GM23248 (cell line): ENCODE results near the gene GAK. TPM values are rescaled to one million over a fixed set of nuclear protein-coding genes. Genes with fewer than 3 reads are reported as not detected.

ENCODE experiments used
- DNase-seq: peaks from one replicate; pipeline ENCODE4 v3.0.0-alpha.2; 2015
- H2AFZ ChIP-seq: fragments of 200-600 bp; sonication (generic); 2 replicates; pipeline ENCODE4 v1.6.1; 2016; ENCODE audit warnings: antibody characterized with exemption
- H3F3A ChIP-seq: fragments of 200-600 bp; sonication (generic); 2 replicates; pipeline ENCODE4 v1.6.1; 2016; ENCODE audit warnings: mild to moderate bottlenecking, antibody characterized with exemption, mixed run types; ENCODE audit not compliant: insufficient read depth
- H3K27ac ChIP-seq: fragments of 200-600 bp; sonication (generic); 2 replicates; pipeline ENCODE4 v1.5.1; 2016; ENCODE audit warnings: mild to moderate bottlenecking
- H3K27me3 ChIP-seq: fragments of 200-600 bp; sonication (generic); replicated peaks from 2 replicates; pipeline ENCODE4 v1.6.1; 2016; ENCODE audit warnings: mild to moderate bottlenecking; ENCODE audit not compliant: insufficient read depth
- H3K36me3 ChIP-seq: fragments of 200-600 bp; sonication (generic); 2 replicates; pipeline ENCODE4 v1.6.1; 2016; ENCODE audit warnings: low read depth, mild to moderate bottlenecking
- H3K4me1 ChIP-seq: fragments of 200-600 bp; sonication (generic); 2 replicates; pipeline ENCODE4 v1.6.1; 2016; ENCODE audit warnings: mild to moderate bottlenecking; ENCODE audit not compliant: insufficient read depth
- H3K4me2 ChIP-seq: fragments of 200-600 bp; sonication (generic); one replicate; pipeline ENCODE4 v1.6.1; 2016; ENCODE audit warnings: mild to moderate bottlenecking; ENCODE audit not compliant: unreplicated experiment
- H3K4me3 ChIP-seq: fragments of 200-600 bp; sonication (generic); 2 replicates; pipeline ENCODE4 v1.5.1; 2016; ENCODE audit warnings: mild to moderate bottlenecking
- H3K79me2 ChIP-seq: fragments of 200-600 bp; sonication (generic); 2 replicates; pipeline ENCODE4 v1.6.1; 2016; ENCODE audit warnings: mild to moderate bottlenecking; ENCODE audit not compliant: insufficient read depth
- H3K9ac ChIP-seq: fragments of 200-600 bp; sonication (generic); 2 replicates; pipeline ENCODE4 v1.6.1; 2016; ENCODE audit warnings: mild to moderate bottlenecking
- H3K9me2 ChIP-seq: fragments of 200-600 bp; sonication (generic); 2 replicates; pipeline ENCODE4 v1.6.1; 2016; ENCODE audit warnings: mixed run types, mild to moderate bottlenecking, moderate library complexity; ENCODE audit not compliant: insufficient read depth
- H3K9me3 ChIP-seq: fragments of 200-600 bp; sonication (generic); one replicate; pipeline ENCODE4 v1.6.1; 2017; ENCODE audit warnings: low read depth
- H4K20me1 ChIP-seq: fragments of 200-600 bp; sonication (generic); 2 replicates; pipeline ENCODE4 v1.6.0; 2016; ENCODE audit not compliant: insufficient read depth
- EZH2 ChIP-seq: fragments of 200-600 bp; sonication (generic); IDR thresholded peaks from 2 replicates; pipeline ENCODE4 v1.6.1; 2018; ENCODE audit warnings: antibody characterized with exemption, mild to moderate bottlenecking; ENCODE audit not compliant: insufficient read depth, poor library complexity, severe bottlenecking
- EZH2phosphoT487 ChIP-seq: fragments of 200-600 bp; sonication (generic); IDR thresholded peaks from 2 replicates; pipeline ENCODE4 v1.6.1; 2018; ENCODE audit warnings: antibody characterized with exemption, moderate library complexity, mild to moderate bottlenecking, low read depth; ENCODE audit not compliant: insufficient read depth
- WGBS, 2 experiments: methylation state at CpG; one replicate each; pipeline ENCODE4 v1.1.6; 2015 to 2017; ENCODE audit warnings: low lambda C conversion rate in 2 of 2, low coverage in 1 of 2; ENCODE audit errors: missing lambda C conversion rate in 2 of 2; 5-methylcytosine and 5-hydroxymethylcytosine counted together
- in situ Hi-C: fragments of 300-500 bp; cut with MboI; formaldehyde crosslinking; loops from 2 replicates; pipeline ENCODE4 v1.15.0; 2020
- polyA plus RNA-seq: library from polyadenylated mRNA; unstranded; fragments of >200 nt; fragmentation: Nextera tagmentation; extraction: Ambion mirVana; gene quantifications from 2 replicates; pipeline ENCODE4 v1.2.1, GENCODE V29; 2016
- total RNA-seq: library from RNA; depleted of rRNA; stranded (reverse); fragments of >200 nt; shearing (Covaris generic); gene quantifications from 2 replicates; pipeline ENCODE4 v1.2.3, GENCODE V29; 2014

The GAK gene
- total and polyA plus RNA-seq, 2 experiments from 2014 or later, result 41.1 to 86.7 TPM

- Histone ChIP-seq H3K79me2 (no peaks in the 10 kb centered on the region), H3F3A (no peaks in the 10 kb centered on the region), H3K9me2 (no peaks in the 10 kb centered on the region), H3K4me2 (no peak overlapping the region), H3K4me3 (no peak overlapping the region), H3K27ac (no peak overlapping the region), H2AFZ (no peak overlapping the region), H3K4me1 (no peaks in the 10 kb centered on the region), H3K9ac (no peak overlapping the region), H3K27me3 (no peaks in the 10 kb centered on the region), H3K36me3 (peaks cover 8% of the 10 kb centered on the region; the same call in 1 of the 2 replicates), H3K9me3 (no peaks in the 10 kb centered on the region), H4K20me1 (no peaks in the 10 kb centered on the region)
- no peak for DNase-seq
- in situ Hi-C loops, result no loop called here
- WGBS, 2 experiments, result 97% methylated on average over 17 to 18 of the region's 18 CpGs
- TF ChIP-seq EZH2, result no peak
- no peak for TF ChIP-seq EZH2phosphoT487
These were observed 66.5 kb downstream of the GAK start for GRCh38 chr4:865572-865971.

DNA sequence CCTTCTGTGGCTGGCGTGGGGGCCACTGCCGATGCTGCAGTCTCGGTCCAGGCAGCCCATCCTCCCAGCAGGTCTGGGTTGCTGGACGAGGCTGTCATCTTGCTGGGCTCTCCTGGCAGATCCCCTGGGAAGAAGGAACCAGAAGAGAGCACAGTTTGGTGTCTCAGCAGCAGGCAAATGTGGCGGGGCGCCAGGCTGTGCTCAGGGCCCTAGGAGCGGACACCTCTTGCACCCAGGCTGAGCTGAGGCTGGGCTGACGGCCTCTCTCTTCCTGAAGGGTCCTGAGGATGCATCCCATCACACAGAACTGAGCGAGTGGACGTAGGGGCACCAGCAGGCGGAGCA is 67.0 kb downstream of the GAK start:
- no peak overlapping the region for H3K9ac ChIP-seq
- no peak overlapping the region for H2AFZ ChIP-seq
- no peak overlapping the region for H3K4me3 ChIP-seq
- TF ChIP-seq EZH2 (no peak), EZH2phosphoT487 (no peak)
- no peaks in the 10 kb centered on the region for H3K9me2 ChIP-seq
- H3K4me1 ChIP-seq, result no peaks in the 10 kb centered on the region
- H3K79me2 ChIP-seq, result no peaks in the 10 kb centered on the region
- no peak overlapping the region for H3K4me2 ChIP-seq
- in situ Hi-C loops, result no loop called here
- no peaks in the 10 kb centered on the region for H3K27me3 ChIP-seq
- H3K9me3 ChIP-seq, result no peaks in the 10 kb centered on the region
- WGBS, 2 experiments, result 99 to 100% methylated on average over 11 of the region's 11 CpGs
- no peak overlapping the region for H3K27ac ChIP-seq
- H4K20me1 ChIP-seq, result no peaks in the 10 kb centered on the region
- H3K36me3 ChIP-seq, result peaks cover 8% of the 10 kb centered on the region; the same call in 1 of the 2 replicates
- no peak for DNase-seq
- H3F3A ChIP-seq, result no peaks in the 10 kb centered on the region

DNA sequence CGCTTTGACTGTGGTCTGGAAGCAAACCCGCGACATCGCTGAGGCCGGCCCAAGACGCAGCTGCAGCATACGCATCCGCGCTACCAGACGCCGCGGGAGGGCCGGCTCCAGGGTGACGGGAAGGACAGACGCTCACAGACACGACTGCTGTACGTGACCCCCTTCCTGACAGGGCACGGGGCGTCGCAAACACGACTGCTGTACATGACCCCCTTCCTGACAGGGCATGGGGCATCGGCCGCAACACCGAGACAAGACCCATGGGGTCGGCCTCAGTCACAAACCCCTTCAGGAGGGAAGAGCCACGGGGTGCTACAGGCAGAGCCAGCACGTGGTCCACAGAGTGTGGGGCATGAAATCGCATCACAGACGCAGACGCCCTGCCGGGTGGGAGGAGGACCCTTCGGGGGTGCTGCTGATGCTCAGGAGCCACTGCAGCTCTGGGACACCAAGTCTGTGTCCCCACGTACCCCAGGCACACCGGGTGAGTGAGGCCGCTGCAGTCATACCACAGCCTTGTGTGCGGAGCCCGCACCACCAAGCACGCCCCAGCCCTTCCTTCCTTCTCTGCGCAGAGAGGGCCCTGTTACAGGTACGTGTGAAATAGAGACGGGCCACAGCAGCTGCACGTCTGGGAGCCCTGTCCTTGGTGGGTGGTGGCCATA is 67.5 kb downstream of the GAK start:
- in situ Hi-C loops, result no loop called here
- TF ChIP-seq EZH2phosphoT487 (no peak), EZH2 (no peak)
- Histone ChIP-seq H3K4me1 (no peaks in the 10 kb centered on the region), H3F3A (no peaks in the 10 kb centered on the region), H3K9me3 (no peaks in the 10 kb centered on the region), H2AFZ (no peak overlapping the region), H3K4me3 (no peak overlapping the region), H3K79me2 (no peaks in the 10 kb centered on the region), H3K4me2 (no peak overlapping the region), H3K27ac (no peak overlapping the region), H3K9ac (no peak overlapping the region), H3K27me3 (no peaks in the 10 kb centered on the region), H3K36me3 (peaks cover 8% of the 10 kb centered on the region; the same call in 1 of the 2 replicates), H3K9me2 (no peaks in the 10 kb centered on the region), H4K20me1 (no peaks in the 10 kb centered on the region)
- DNase-seq, result no peak
- WGBS, 2 experiments, result 97 to 98% methylated on average over 40 to 41 of the region's 42 CpGs

- Histone ChIP-seq H3K27ac (no peak overlapping the region), H4K20me1 (no peaks in the 10 kb centered on the region)
- no peak for TF ChIP-seq EZH2phosphoT487
- no peak for TF ChIP-seq EZH2
These were observed 71.6 kb downstream of the GAK start for GRCh38 chr4:860561-860960.

More at GRCh38 chr4:860561-860960, 71.6 kb downstream of the GAK start:
- DNase-seq, result no peak
- no peak overlapping the region for H3K4me2 ChIP-seq
- H3K9ac ChIP-seq, result no peak overlapping the region
- no peaks in the 10 kb centered on the region for H3F3A ChIP-seq
- H3K36me3 ChIP-seq, result peaks cover 21% of the 10 kb centered on the region
- no peak overlapping the region for H3K4me3 ChIP-seq
- H2AFZ ChIP-seq, result no peak overlapping the region
- H3K9me2 ChIP-seq, result no peaks in the 10 kb centered on the region
- H3K9me3 ChIP-seq, result no peaks in the 10 kb centered on the region
- no peaks in the 10 kb centered on the region for H3K4me1 ChIP-seq
- WGBS, 2 experiments, result 95% methylated on average over 21 of the region's 21 CpGs
- no peaks in the 10 kb centered on the region for H3K79me2 ChIP-seq
- H3K27me3 ChIP-seq, result no peaks in the 10 kb centered on the region
- in situ Hi-C loops, result no loop called here
